Endothelial cell of umbilical vein (primary cell): ENCODE data around the gene EXOC7.
"Not testable (repeated sequence)": the region's sequence is repeated elsewhere in the genome, so short reads cannot be mapped to it uniquely, and the experiment has no call there.

ENCODE experiments used
- CTCF ChIP-seq, 2 donors: IDR thresholded peaks; 1 replicate in 1 of 2; 2 replicates in 1 of 2; pipeline ENCODE4 v1.5.1; 2011; ENCODE audit warnings: low read length in 2 of 2, mild to moderate bottlenecking in 2 of 2, moderate library complexity in 2 of 2, control low read depth in 1 of 2, inconsistent platforms in 1 of 2, low read depth in 1 of 2; ENCODE audit not compliant: insufficient read depth in 1 of 2; ENCODE audit errors: extremely low read depth in 1 of 2
- EZH2 ChIP-seq: IDR thresholded peaks from 2 replicates; pipeline ENCODE4 v1.6.1; 2012; ENCODE audit warnings: borderline replicate concordance, low read depth, mild to moderate bottlenecking, moderate library complexity, low read length, inconsistent platforms; ENCODE audit not compliant: severe bottlenecking
- POLR2A ChIP-seq: IDR thresholded peaks from 2 replicates; pipeline ENCODE4 v1.6.1; 2012; ENCODE audit warnings: low read depth, mild to moderate bottlenecking, control low read depth, low read length
- POLR2AphosphoS5 ChIP-seq: IDR thresholded peaks from 2 replicates; pipeline ENCODE4 v1.6.1; 2012; ENCODE audit warnings: low read depth, mild to moderate bottlenecking, control low read depth, low read length, moderate library complexity; ENCODE audit not compliant: insufficient read depth
- TF ChIP-seq, protein P1 (sequence below): IDR thresholded peaks from 2 replicates; pipeline ENCODE4 v1.6.1; 2011; ENCODE audit not compliant: insufficient read depth, insufficient read length

DNA sequence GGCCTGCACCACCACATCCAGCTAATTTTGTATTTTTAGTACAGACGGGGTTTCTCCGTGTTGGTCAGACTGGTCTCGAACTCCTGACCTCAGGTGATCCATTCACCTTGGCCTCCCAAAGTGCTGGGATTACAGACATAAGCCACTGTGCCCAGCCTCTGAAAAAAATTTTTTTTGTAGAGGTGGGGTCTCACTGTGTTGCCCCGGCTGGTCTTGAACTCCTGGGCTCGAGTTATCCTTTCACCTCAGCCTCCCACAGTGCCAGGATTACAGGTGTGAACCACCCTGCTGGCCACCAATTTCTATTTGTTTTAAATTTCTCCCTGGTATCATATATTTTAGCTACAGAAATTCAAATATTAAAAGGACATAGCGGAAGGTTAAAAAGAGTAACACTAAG lies 45.3 kb downstream of the EXOC7 start:
- not testable (repeated sequence) for TF ChIP-seq EZH2; CTCF (IDR thresholded peaks at IDR 0.05; ENCODE audit: extremely low read depth in 1 of 2, insufficient read depth in 1 of 2, low read depth in 1 of 2, low read length in 2 of 2); POLR2A; POLR2AphosphoS5
- TF ChIP-seq, protein P1, sequence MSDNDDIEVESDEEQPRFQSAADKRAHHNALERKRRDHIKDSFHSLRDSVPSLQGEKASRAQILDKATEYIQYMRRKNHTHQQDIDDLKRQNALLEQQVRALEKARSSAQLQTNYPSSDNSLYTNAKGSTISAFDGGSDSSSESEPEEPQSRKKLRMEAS, result not testable (repeated sequence)
